ENCODE measurements around the gene FRMPD4. TPM values are rescaled to one million over a fixed set of nuclear protein-coding genes. Genes with fewer than 3 reads are reported as not detected.

Gene FRMPD4
- total and polyA plus RNA-seq, 2 donors (not counting 3 experiments of a cell fraction or from before 2014, with no cell fraction given): not detected

- Histone ChIP-seq H2AFZ (ENCODE audit: low read depth, low read length) (no peak overlapping the region), H4K20me1 (replicated peaks; ENCODE audit: control insufficient read depth, extremely low read depth, insufficient read depth, low read length) (no peaks in the 10 kb centered on the region), H3K79me2 (ENCODE audit: control insufficient read depth, insufficient read depth, low read length) (no peaks in the 10 kb centered on the region), H3K4me1 (ENCODE audit: control insufficient read depth, extremely low read depth, insufficient read depth, low read length) (no peaks in the 10 kb centered on the region), H3K4me2 (ENCODE audit: insufficient read depth, low read length) (no peak overlapping the region), H3K27me3 (ENCODE audit: control insufficient read depth in 2 of 2, insufficient read depth in 2 of 2, low read length in 2 of 2) (peaks cover 18 to 32% of the 10 kb centered on the region in 2 experiments), H3K36me3 (ENCODE audit: control insufficient read depth in 2 of 2, extremely low read depth in 1 of 2, insufficient read depth in 2 of 2, low read length in 2 of 2) (no peaks in the 10 kb centered on the region), H3K9me1 (replicated peaks; ENCODE audit: control insufficient read depth, extremely low read depth, insufficient read depth, low read length) (no peaks in the 10 kb centered on the region), H3K27ac (ENCODE audit: insufficient read depth, low read depth, low read length) (no peak overlapping the region), H3K9me3 (replicated peaks; ENCODE audit: control insufficient read depth, insufficient read depth, low read length) (no peaks in the 10 kb centered on the region), H3K4me3 (replicated peaks in 1 of 3; ENCODE audit: insufficient read depth in 1 of 3, low read depth in 1 of 3, low read length in 3 of 3) (no peak overlapping the region), H3K9ac (replicated peaks; ENCODE audit: extremely low read depth, insufficient read depth, low read length) (no peak overlapping the region)
- ChIA-PET POLR2A (no interaction called here), CTCF (no interaction called here)
- TF ChIP-seq MAX (IDR thresholded peaks at IDR 0.05; ENCODE audit: insufficient read depth, insufficient read length): no peak
- no peak for TF ChIP-seq MYC (IDR thresholded peaks at IDR 0.05; ENCODE audit: low read depth, low read length)
- no peak for TF ChIP-seq POLR2A (IDR thresholded peaks at IDR 0.05; ENCODE audit: low read depth, low read length)
- no peak for TF ChIP-seq GATA2 (IDR thresholded peaks at IDR 0.05; ENCODE audit: insufficient read depth, insufficient read length, low read depth, low read length)
- TF ChIP-seq POLR2AphosphoS5 (IDR thresholded peaks at IDR 0.05; ENCODE audit: insufficient read depth, low read depth, low read length): no peak
- no peak for TF ChIP-seq JUN (IDR thresholded peaks at IDR 0.05; ENCODE audit: borderline replicate concordance, insufficient read depth, insufficient read length, low read depth)
- no peak for TF ChIP-seq EZH2 (IDR thresholded peaks at IDR 0.05; ENCODE audit: borderline replicate concordance, low read depth, low read length, severe bottlenecking)
- TF ChIP-seq FOS (IDR thresholded peaks at IDR 0.05; ENCODE audit: borderline replicate concordance, insufficient read depth, low read length): no peak
- TF ChIP-seq, protein P1, sequence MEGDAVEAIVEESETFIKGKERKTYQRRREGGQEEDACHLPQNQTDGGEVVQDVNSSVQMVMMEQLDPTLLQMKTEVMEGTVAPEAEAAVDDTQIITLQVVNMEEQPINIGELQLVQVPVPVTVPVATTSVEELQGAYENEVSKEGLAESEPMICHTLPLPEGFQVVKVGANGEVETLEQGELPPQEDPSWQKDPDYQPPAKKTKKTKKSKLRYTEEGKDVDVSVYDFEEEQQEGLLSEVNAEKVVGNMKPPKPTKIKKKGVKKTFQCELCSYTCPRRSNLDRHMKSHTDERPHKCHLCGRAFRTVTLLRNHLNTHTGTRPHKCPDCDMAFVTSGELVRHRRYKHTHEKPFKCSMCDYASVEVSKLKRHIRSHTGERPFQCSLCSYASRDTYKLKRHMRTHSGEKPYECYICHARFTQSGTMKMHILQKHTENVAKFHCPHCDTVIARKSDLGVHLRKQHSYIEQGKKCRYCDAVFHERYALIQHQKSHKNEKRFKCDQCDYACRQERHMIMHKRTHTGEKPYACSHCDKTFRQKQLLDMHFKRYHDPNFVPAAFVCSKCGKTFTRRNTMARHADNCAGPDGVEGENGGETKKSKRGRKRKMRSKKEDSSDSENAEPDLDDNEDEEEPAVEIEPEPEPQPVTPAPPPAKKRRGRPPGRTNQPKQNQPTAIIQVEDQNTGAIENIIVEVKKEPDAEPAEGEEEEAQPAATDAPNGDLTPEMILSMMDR (IDR thresholded peaks at IDR 0.05; ENCODE audit: extremely low read depth in 1 of 2, insufficient read depth in 1 of 2, low read depth in 1 of 2, low read length in 2 of 2): no peak
- dilution Hi-C loops (cut with MboI; ENCODE audit: extremely low pct_ligation_motif_present, low sequenced_read_pairs): no loop called here
- intact Hi-C loops (cut with micrococcal nuclease): no loop called here
- DNase-seq (ENCODE audit: low read depth, low spot score) (no peak), FAIRE-seq (no peak)
- BruUV-seq (replicated peaks): no TSS peak
These were observed 3.2 kb downstream of the FRMPD4 start for GRCh38 chrX:12141511-12141910.
